HUES6 (cell line): Measurements from ENCODE around the gene PCSK6.

Source experiments
- H3K27ac ChIP-seq: 2 replicates; pipeline ENCODE4 v1.7.0; 2013; ENCODE audit warnings: low read depth, mild to moderate bottlenecking, low read length, inconsistent platforms
- H3K27me3 ChIP-seq: 2 replicates; pipeline ENCODE4 v1.6.1; 2013; ENCODE audit warnings: low read length; ENCODE audit not compliant: control insufficient read depth, insufficient read depth
- H3K36me3 ChIP-seq: 2 replicates; pipeline ENCODE4 v1.6.1; 2013; ENCODE audit warnings: low read length; ENCODE audit not compliant: control insufficient read depth, insufficient read depth
- H3K4me1 ChIP-seq: 2 replicates; pipeline ENCODE4 v1.6.1; 2013; ENCODE audit warnings: low read length; ENCODE audit not compliant: control insufficient read depth, insufficient read depth
- H3K4me3 ChIP-seq: 2 replicates; pipeline ENCODE4 v1.5.1; 2013; ENCODE audit warnings: low read depth, low read length
- H3K9ac ChIP-seq: one replicate; pipeline ENCODE4 v1.6.1; 2013; ENCODE audit warnings: mild to moderate bottlenecking, low read length
- H3K9me3 ChIP-seq: 2 replicates; pipeline ENCODE4 v1.6.1; 2013; ENCODE audit warnings: low read depth, low read length; ENCODE audit not compliant: control insufficient read depth, insufficient read depth

PCSK6 gene

GRCh38 chr15:101439920-101440319 lies 49.6 kb downstream of the PCSK6 start:
- Histone ChIP-seq H3K36me3 (no peaks in the 10 kb centered on the region), H3K9ac (no peak overlapping the region), H3K4me3 (no peak overlapping the region), H3K9me3 (no peaks in the 10 kb centered on the region), H3K27me3 (no peaks in the 10 kb centered on the region), H3K27ac (no peak overlapping the region), H3K4me1 (peaks cover 6% of the 10 kb centered on the region; the same call in 1 of the 2 replicates)

DNA sequence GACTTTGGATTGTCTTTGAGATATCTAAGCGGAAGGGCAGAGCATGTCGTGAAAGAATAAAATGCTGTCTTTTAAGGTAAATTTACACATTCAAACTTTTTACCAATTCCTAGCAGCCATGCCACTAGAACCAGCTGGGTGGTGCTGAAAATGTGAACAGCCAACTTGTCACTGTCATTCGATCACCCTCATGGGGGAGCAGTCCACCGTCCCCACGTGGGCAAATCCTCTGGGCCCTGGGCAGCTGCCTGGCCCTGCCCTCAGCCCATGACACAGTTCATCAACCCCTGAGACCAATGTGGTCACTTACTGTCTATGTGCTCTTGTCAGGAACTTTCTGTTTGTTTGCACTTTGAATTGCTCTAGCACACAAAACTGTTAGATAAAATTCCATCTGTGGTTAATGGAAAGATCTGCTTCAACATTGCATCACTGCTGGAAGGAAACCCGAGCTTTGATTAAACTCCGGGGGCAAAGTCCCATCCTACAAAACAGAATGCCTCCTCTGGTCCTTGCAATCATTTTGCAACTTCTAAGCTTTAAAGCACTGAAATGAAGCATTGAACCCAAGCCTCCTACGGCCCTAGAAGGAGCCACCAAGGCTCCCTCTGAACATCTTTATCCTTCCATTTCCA lies 50.1 kb downstream of the PCSK6 start:
- H3K27ac ChIP-seq = no peak overlapping the region
- no peaks in the 10 kb centered on the region for H3K27me3 ChIP-seq

GRCh38 chr15:101438482-101439284 lies 50.8 kb downstream of the PCSK6 start:
- no peak overlapping the region for H3K9ac ChIP-seq
- H3K27me3 ChIP-seq = no peaks in the 10 kb centered on the region
- H3K9me3 ChIP-seq = no peaks in the 10 kb centered on the region
- H3K4me3 ChIP-seq = no peak overlapping the region
- peaks cover 6% of the 10 kb centered on the region; the same call in 1 of the 2 replicates for H3K4me1 ChIP-seq
- no peak overlapping the region for H3K27ac ChIP-seq
- H3K36me3 ChIP-seq = no peaks in the 10 kb centered on the region

More for the DNA sequence above, 50.1 kb downstream of the PCSK6 start:
- Histone ChIP-seq H3K4me3 (no peak overlapping the region), H3K36me3 (no peaks in the 10 kb centered on the region), H3K4me1 (peaks cover 6% of the 10 kb centered on the region; the same call in 1 of the 2 replicates), H3K9ac (no peak overlapping the region), H3K9me3 (no peaks in the 10 kb centered on the region)

DNA sequence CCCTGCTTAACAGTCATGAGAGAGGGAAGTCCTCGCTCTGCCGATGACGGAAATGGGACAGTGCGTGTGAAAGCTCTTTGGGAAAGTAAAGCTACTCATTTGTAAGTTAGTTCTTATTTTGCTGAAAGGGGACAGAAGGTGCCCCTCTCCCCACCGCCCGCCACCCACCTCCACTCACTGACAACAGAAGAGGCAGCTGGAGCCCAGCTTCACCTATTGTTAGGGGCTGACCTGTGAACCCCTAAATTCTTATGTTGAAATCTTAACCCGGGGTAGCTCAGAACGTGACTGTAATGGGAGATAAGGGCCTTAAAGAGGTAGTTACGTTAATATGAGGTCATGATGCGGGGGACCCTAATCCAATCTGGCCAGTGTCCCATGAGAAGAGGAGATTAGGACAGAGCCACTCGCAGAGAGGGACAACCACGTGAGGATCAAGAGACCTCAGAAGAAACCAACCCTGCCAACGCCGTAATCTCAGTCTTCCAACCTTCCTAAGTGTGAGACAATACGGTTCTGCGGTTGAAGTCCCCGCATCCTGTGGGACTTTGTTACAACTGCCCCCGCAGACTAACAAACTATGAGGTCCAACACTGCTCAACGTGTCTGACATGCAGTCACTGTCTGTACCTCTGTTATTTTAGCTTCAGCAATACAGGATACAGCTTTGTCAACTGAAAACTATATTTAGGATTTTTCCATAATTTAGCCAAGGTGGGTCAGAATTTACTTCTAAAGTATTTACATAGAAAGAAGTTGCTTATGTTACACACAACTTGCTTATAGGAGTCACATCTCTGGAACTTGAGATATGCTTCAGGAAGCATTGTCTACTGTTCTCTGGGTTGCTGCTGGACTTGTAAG lies 51.7 kb downstream of the PCSK6 start:
- Histone ChIP-seq H3K27me3 (no peaks in the 10 kb centered on the region), H3K27ac (no peak overlapping the region), H3K4me3 (no peak overlapping the region), H3K9ac (no peak overlapping the region), H3K4me1 (peaks cover 6% of the 10 kb centered on the region; the same call in 1 of the 2 replicates), H3K36me3 (no peaks in the 10 kb centered on the region), H3K9me3 (no peaks in the 10 kb centered on the region)

DNA sequence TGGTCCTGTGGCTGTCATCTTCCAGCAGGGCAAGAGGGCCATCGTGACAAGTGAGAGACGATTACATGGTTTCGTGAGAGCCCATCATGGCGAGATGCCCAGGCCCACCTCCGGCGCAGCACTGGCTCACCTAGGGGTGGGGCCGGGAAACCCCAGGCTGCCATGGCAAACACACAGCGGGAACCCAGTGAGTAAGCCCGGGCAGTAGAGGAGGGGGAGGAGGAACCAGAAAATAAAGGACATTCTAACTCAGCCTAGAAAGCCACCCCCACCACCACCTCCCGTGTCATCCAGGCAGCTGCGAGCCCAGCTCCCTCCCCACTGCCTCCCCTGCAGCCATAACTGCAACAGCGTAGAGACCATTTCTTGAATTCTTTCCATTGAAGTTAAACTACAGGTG lies 52.3 kb downstream of the PCSK6 start:
- no peaks in the 10 kb centered on the region for H3K9me3 ChIP-seq
- no peak overlapping the region for H3K9ac ChIP-seq
- H3K4me3 ChIP-seq = no peak overlapping the region
- peaks cover 6% of the 10 kb centered on the region; the same call in 1 of the 2 replicates for H3K4me1 ChIP-seq
- H3K36me3 ChIP-seq = no peaks in the 10 kb centered on the region
- no peak overlapping the region for H3K27ac ChIP-seq
- H3K27me3 ChIP-seq = no peaks in the 10 kb centered on the region

DNA sequence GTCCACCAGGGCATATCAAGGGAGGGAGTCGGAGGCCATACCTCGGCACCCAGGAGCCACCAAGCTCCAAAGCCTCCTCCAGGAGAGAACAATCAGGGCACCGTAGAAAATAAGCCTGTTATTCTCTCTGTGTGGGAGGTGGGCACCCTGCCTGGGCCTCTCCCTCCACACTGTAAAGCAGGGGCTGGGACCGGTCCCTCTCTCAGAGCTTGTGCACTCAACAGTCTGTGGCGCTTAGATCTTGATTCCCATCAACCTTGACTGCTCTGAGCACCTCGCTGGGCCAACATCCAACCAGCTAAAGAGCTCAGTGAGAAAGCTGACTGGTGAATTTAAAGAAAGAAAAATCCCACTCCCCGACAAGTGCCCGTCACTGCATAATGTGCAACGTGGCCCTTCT lies 53.0 kb downstream of the PCSK6 start:
- Histone ChIP-seq H3K27ac (no peak overlapping the region), H3K27me3 (no peaks in the 10 kb centered on the region), H3K4me3 (no peak overlapping the region), H3K9ac (no peak overlapping the region), H3K9me3 (no peaks in the 10 kb centered on the region), H3K36me3 (no peaks in the 10 kb centered on the region), H3K4me1 (peaks cover 6% of the 10 kb centered on the region; the same call in 1 of the 2 replicates)

DNA sequence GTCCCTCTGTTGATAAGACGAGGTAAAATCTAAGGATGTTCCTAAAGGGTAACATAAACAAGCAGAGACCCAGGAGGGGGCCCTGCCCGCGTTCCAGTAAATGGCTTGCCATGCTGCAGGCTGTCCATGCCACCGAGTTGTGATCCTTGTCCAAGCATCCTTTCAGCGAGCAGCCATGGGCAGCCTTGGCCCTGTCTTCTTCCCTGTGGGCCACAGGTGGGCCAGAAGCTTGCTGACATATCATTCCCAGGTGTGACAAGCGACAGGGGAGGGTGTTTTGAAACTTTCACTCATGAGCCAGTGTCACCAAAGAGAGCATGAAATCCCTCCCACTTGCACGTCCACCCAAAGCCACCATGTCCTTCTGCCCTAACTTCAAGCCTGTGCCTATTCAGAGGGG lies 53.7 kb downstream of the PCSK6 start:
- peaks cover 6% of the 10 kb centered on the region; the same call in 1 of the 2 replicates for H3K4me1 ChIP-seq
- H3K4me3 ChIP-seq = no peak overlapping the region
- H3K36me3 ChIP-seq = no peaks in the 10 kb centered on the region
- no peaks in the 10 kb centered on the region for H3K27me3 ChIP-seq
- H3K9ac ChIP-seq = no peak overlapping the region
- no peaks in the 10 kb centered on the region for H3K9me3 ChIP-seq
- no peak overlapping the region for H3K27ac ChIP-seq

- H3K4me3 ChIP-seq = no peak overlapping the region
- H3K9me3 ChIP-seq = no peaks in the 10 kb centered on the region
- H3K27ac ChIP-seq = no peak overlapping the region
- peaks cover 6% of the 10 kb centered on the region; the same call in 1 of the 2 replicates for H3K4me1 ChIP-seq
- no peak overlapping the region for H3K9ac ChIP-seq
- H3K27me3 ChIP-seq = no peaks in the 10 kb centered on the region
- H3K36me3 ChIP-seq = no peaks in the 10 kb centered on the region
These were observed 55.2 kb downstream of the PCSK6 start for GRCh38 chr15:101434032-101434920.

GRCh38 chr15:101433396-101433795 lies 56.1 kb downstream of the PCSK6 start:
- Histone ChIP-seq H3K9ac (no peak overlapping the region), H3K27ac (no peak overlapping the region), H3K9me3 (no peaks in the 10 kb centered on the region), H3K36me3 (no peaks in the 10 kb centered on the region), H3K27me3 (no peaks in the 10 kb centered on the region), H3K4me3 (no peak overlapping the region), H3K4me1 (peaks cover 6% of the 10 kb centered on the region; the same call in 1 of the 2 replicates)

- Histone ChIP-seq H3K27me3 (no peaks in the 10 kb centered on the region), H3K9ac (no peak overlapping the region), H3K9me3 (no peaks in the 10 kb centered on the region), H3K27ac (no peak overlapping the region), H3K4me3 (no peak overlapping the region), H3K4me1 (peaks cover 6% of the 10 kb centered on the region; the same call in 1 of the 2 replicates), H3K36me3 (no peaks in the 10 kb centered on the region)
These were observed 56.5 kb downstream of the PCSK6 start for GRCh38 chr15:101432982-101433381.
